HG03060 (cell line): ENCODE results near the gene GJA3.

Experiments
- ATAC-seq: cut with Tn5 transposase; IDR thresholded peaks from one replicate; pipeline ENCODE4 v1.9.1; 2021; ENCODE audit warnings: low read depth, moderate number of reproducible peaks; ENCODE audit not compliant: unreplicated experiment

GJA3 gene

DNA sequence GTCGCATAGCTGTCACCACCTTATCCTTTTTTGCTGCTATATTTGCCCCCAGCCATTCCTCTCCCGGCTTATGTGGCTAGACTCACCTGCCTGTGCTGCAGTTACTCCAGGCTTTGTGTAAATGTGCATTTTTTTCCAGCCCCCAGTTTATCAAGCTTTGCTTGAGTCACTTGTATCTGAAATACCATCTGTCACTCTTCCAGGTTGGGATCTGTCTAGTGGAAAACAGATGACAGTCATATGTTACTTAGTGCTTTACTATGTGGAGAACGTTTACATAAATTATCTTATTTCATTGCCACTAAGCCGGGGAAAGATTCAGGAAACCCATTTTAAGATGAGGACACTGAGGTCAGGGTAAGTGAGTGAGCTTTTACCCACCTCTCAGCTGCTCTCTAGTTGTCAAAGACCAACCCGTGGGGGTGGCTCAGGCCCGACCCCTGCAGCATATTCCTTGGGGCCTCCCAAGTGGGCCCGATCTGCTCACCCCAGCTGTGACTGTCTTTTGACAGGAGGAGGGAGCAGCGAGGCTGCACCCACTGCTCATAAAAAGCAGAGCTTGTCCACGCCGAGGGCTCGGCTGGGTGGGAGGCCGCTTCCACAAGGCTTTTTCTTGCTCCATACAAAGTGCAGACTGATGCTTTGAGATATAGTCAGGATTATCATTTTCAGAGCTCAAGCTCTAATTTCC lies 24.7 kb upstream of the GJA3 start:
- ATAC-seq = no peak

DNA sequence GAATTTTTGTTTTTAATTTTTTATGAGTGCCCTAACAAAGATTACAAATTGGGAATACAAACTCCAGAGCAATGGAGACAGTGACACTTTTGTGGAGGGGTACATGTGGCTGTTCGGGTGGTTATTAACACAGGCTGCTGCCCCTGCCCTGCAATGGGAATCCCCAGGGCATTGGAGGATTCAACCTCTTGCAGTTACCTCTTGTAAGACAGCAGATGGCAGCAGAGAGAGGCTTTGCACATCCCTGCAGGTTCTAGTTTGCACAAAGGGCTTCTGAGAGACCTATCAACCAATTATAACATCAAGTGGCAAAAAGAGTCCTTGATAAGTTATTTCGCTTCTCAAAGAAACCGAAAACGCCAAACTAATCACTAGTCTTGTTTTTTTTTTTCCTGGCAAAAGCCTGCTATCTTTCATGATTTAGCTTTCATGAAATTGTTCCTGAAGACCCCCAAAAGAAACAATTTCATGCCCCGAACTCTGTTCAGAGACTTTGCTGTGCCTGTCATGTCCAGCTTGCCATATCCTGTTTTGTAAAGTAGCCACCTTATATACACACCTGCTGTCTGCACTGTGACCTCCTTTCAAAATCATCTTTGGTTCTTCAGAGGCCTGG lies 21.5 kb upstream of the GJA3 start:
- peak; percentile 74 for ATAC-seq

DNA sequence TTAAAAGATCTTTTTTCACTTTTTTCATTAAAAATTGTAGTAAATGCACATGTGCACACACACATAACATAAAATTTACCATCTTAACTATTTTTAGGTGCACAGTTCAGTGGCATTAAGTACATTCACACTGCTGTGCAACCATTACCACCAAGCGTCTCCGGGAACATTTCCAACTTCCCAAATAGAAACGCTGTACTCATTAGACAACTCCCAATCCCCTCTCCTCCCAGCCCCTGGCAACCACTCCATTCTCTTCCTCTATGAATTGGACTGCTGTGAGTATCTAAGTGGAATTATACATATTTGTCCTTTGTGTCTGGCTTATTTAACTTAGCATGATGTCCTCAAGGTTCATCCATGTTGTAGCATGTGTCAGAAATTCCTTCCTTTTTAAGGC lies 20.3 kb upstream of the GJA3 start:
- ATAC-seq = no peak

DNA sequence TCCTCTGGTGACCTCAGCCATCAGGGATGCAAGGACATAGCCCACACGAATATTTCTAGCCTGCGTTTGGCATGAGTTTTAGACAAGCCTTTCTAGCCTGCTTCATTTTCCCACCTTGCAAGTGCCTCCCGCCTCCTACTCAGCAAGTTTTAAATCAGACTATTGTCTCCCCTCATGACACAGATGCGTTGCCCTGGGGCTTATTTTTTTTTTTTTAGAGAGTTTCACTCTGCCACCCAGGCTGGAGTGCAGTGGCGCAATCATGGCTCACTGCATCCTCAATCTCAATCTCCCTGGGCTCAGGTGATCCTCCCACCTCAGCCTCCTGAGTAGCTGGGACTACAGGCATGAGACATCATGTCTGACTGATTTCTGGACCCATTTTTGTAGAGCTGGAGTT lies 17.3 kb upstream of the GJA3 start:
- ATAC-seq = no peak

DNA sequence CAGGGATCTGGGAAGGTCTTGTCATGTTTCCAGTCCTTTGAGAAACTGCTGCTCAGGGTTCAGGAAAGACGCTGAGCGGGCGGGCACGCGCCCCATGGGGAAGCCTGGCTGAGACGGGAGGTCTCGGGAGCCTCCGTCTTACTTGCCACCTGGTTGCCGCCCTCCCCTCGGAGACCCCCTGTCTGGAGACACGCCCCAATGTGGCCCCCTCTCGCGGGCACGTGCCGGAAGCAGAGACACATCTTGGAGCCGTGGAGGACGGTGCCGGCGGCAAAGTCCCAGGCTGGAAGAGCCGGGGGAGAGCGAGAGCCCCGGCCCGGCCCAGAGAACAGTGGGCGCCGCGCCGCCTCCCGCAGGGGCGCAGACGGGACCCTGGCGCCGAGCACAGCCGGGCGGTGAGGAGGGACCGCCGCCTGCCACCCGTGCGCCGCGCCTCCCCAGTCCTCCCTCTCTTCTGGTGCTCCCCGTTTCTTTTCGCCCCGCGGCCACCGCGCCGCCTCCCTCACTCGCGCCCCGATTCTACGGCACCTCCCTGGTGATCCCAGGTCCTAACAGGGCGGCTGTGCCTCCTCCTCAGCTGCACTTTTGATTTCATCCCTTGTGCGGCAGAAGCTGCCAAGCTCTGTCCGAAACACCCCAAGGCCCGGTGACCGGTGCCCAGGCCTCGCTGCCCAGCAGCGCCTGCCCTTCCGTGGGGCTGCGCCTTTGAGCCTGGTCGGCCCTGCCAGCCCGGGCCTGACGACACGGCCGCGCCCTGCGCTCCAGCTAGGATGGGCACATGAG lies 16.4 kb upstream of the GJA3 start:
- no peak for ATAC-seq

DNA sequence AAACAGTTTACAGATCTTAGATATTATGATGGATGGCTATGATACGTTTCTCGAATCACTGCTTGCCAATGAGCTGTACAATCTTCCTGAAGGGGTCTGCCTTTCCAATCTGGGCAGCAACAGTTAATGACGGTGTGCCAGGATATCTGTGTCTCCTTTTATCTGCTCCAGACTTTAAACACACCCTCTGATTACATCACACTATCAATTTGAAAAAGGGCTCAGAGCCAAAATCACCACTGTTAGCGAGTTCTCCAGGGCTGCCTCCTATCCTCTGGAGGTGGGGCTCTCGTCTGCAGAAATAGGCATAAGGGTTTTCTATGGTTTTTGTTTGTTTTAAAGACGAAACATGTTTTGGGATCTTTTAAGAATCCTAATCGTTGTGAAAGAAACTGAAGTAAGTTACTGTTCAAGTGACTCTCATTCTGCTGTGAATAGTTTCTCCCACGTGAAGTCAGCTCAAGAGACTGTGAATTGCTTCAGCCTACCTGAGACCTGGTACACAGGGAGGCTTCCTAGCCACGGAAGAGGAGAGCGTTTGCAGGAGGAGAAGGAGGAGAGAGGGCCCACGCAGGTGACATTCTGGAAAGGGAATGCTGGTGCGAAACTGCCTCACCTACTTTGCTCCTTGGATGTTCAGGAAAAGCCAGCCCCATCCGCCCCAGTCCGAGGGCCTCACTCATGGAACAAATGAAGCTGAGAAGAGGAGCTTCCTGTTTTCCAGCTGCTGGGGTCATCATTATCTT lies 15.2 kb upstream of the GJA3 start:
- ATAC-seq = no peak

DNA sequence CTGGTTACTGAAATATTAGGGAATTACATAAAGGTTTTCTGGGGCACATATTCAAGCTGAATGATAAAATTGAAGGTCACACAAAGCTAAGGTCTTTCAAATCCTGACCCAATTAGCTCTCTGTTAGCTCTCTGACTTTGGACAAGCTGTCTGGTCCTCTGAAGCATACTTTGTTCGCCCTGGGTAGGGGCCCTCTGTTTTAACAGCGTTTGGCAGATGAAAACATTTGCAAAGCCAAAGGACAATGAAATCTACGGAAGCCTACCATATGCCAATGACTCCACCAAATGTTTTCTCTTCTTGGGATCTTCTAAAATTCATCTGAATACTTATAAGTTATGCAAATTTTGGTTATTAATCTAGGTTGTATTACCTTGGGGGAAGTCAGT lies 14.5 kb upstream of the GJA3 start:
- ATAC-seq = no peak

DNA sequence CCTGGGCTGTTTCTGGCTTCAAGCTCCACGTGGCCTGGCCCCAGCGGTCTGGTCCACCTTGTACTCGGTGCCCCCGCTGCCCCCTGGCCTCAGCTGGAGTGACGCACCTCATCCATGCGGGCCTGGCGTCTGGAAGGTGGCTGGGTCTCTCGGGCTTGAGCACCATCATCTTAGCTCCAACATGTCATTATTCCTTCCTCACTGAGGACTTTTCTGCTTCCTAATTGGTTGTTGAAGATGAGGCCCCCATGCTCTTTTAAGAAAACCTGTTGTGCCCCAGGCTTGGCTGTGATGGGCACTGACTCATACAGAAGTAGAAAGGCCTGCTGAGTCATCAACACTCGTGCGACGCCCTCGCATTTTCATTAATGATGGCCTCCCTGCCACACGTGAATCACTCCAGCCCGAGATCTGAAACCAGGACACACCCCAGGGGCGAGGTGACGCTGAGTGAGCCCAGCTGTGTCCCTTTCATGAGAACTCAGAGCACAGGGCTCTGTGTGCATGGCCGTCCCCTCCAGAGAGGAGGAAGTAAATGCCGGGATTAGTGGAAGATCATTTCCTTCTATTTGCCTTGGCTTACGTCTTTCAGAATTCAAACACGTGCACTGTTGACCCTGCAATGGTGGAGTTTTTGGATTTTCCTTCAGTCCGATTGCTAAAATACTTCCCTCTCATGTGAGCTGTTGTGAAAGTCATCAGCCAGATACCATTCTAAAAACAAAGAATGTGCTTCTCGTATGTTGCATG lies 14.0 kb upstream of the GJA3 start:
- peak; percentile 86 for ATAC-seq

DNA sequence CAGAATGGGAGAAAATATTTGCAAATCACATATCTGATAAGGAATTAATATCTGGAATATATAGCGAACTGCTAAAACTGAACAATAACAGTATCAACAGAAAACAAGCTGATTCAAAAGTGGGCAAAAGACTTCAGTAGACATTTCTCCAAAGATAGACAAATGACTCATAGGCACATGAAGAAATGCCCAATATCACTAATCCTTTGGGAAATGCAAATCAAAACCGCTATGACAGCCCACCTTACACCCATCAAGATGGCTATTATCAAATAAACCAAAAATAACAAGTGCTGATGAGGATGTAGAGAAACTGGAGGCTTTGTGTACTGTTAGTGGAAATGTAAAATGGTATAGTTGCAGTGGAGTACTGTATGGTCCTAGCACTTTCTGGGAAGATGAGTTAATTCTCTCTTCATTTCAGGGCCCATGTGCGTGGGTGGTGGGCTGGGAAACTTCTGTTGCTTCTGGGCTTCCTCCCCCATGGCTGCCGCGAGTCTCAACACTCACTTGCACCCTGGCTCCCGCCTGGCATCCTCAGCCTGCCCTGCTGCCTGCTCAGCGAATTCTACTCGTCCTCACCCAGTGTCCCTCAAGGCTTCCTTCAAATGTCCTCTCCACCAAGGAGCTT lies 12.4 kb upstream of the GJA3 start:
- ATAC-seq = no peak

DNA sequence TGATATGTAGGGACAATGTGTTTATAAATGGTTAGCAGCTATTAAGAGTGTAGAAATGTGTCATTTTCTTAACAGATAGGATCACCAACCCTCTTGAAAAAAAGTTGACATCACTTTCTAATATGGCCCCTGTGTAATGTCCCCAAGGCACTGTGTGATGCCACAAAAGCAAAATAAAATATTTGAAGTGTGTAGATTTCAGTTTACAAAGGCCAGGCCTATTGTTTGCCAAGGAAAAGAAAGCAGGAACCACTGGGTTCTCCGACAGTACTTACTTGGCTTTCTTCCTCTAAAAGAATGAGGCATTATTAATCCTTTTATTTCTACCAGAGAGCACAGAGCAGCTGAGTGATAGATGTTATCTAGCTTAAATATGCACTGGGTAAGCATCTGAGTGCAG lies 10.5 kb upstream of the GJA3 start:
- no peak for ATAC-seq

DNA sequence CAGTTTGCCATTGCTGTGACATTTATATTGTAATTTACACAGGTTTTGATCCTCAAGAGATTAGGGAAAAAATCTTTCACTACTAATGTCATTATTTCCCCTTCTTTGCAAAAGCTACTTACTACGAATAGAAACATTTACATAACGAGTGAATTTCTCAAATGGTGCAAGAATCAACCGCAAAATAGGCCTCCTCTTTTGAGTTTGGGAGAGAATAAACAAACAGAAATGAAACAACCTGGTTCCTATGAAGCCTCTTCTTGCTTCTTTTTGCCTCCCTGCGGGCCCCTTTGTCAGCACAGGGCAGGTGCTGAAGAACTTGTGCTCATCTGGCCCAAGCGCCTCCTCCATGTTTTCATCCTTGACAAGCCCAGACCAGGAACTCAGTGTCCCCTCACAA lies 10.1 kb upstream of the GJA3 start:
- no peak for ATAC-seq

DNA sequence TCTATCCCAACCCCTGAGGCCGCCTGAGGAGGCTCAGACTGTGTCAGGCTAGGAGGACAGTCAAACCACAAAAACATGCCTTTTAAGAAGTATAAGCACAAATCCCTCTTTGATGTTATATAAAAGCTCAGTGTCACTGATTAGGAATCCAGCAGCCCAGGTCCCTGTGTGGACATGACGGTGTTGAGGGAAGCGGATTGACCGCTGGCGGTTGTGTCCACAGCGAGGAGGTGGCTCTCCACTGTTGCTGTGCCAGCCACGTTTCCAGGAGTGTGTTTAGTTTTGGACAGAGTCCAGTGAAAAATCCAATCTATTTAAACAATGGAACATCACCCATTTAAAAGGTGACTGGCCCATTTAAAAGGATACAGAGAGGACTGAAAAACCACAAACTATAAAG lies 7.5 kb upstream of the GJA3 start:
- ATAC-seq = no peak

DNA sequence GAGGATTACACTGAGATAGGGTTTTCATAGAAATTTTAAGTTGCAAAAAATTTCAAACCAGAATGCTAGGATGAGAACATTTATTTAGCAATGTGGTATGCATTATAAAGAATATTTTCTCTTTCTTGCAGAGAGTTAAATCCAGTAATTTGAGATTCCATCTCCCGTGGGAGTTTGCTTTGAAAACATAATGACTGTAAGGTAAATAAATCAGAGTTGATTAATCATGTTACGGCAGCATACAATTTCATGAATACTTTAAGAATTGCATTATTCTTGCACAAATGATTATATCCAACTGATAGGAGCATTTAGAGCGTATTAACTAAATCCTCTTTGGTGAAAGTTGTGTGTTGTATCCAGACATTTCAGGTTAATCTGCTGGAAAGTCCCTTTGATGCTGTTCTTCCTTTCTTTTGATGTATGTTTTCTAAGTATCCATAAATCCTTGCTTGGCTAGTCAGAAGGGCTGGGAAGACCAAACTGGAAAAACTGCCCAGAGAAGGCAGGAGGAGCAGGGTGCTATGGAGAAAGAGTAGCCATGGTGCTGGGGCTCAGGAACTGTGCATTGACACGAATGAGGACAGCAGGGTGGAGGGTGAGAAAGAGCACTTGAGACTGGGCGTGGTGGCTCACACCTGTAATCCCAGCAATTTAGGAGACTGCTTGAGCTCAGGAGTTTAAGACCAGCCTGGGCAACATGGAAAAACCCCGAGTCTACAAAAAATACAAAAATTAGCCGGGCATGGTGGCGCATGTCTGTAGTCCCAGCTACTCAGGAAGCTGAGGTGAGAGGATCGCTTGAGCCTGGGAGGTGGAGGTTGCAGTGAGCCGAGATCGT lies 4.8 kb upstream of the GJA3 start:
- no peak for ATAC-seq

DNA sequence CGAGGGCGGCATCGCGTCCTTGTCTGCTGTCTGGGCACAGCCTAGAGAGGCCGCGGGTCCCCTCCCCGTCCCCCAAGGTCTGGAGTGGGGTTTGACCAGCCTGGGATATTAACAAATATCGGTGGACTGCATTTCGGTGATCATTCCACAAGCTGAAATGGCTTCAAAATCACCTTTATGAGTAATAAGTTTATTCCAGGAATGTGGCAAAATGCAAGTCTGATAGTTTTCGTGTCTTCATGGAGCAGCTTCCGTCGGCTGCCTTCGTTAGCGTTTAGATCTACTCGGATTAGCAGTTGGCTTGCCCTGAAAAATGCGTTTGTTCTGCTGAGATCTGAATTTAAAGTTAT lies 1.1 kb upstream of the GJA3 start:
- no peak for ATAC-seq

DNA sequence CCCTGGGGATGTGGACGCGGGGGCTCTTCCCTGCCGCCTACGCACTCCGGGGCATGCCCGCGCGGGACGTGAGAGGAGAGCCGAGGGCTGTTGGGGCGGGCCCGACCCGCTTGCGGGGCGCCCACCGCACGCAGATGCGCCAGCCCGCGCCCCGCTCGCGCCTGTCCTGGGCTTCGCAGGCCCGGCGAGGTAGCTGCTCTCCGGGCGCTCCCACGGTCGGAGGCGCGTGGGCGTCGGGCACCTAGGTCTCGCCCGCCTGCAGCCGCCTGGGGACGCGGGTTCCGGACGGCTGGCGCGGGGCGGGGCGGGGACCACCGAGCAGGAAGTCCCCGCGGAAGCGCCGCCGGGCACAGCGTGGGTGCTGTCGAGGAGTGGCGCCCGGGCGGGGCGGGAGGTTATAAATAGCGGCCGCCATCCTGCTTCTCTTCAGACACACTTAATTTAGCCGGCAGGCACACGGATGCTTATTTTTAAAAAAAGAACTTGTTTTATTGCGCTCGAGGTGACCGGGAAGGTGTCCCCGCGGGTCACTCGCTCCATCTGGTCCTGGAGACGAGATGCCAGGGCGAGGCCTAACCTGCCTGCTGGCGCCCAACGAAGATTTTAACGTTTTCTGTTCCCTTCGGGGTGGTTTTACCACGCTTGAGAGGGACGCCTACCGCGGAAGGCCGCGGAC lies 561 bp upstream of the GJA3 start:
- peak; percentile 34 for ATAC-seq

DNA sequence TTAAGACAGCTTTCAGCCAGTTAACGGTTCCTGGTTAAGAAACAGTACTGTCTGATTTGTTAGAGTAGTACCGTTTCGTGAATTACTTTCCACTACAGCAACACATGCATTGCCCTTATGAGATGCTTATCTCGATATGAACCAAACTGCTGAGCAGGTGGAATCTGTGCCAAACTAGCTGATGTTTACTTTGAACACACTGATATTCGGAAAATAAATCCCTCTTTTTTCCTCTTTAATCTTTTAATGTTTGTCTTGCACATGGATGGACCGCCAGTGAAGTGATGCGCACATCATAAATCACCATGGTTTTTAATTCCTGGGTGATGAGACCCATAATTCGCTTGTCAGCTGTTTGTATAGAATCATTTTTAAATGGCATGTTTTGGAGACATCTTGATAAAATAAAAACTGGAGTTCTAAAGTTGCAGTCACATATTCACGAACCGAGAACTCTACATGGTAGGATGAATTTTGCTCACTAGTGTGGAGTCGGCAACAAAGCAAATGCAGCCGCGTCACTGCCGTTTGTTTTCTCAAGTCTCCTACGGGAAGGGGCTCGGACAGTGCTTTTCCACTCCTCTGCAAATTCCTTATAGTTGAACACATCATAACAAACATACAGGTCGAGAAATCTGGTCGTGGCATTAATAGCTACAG lies 1.1 kb downstream of the GJA3 start:
- ATAC-seq = no peak

DNA sequence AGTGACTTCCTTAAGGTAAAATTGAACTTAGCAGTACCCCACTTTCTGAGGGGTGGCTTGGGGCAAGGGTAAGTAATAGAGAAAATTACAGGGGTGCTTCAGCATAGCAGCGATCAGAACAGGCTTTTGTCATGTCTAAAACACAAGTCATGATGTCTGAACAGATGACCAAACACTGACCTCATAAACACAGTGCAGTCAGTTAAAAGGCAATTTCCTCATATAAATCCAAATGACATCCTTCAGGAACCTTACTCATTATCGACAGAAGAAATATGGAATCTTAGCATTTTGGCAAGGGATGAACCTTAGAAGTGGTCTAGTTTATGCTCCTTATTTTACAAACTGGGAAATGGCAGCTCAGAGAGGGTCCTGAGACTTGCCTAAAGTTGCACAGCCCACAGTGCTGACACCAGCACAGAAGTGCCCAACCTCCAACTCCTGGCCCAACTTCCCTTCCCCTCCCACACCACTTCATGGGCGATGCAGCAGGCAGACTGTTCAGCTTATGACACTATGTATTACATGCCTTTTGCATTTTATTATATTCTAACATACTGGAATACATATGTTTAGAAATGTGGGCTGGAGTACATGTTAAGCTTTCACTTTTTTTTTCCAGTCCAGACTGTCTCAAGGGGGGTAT lies 3.6 kb downstream of the GJA3 start:
- ATAC-seq = no peak

DNA sequence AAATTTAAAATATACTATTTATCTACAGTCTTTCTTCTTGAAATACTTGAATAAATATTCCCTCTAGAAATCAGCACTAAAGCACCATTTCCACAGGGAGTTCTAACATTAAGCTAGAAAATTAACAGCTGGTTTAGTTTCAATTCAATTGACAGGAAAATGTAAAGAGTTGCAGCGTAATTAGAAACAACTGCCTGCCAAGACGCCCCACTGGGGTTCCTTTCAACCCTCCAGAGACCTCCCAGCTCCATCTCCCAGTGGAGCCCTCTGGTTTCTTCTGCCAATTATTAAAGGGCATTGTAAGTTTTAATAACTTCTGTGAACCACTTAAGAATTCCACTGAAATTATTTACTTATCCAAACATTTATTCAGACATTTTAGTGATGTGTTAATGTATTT lies 4.2 kb downstream of the GJA3 start:
- ATAC-seq = no peak
